GM12875 (cell line): ENCODE measurements around the gene EEF1AKMT1.

Source experiments
- H3K4me3 ChIP-seq: one replicate; pipeline ENCODE4 v1.5.1; 2011; ENCODE audit warnings: low read depth, low read length, control low read depth
- TF ChIP-seq, protein P1 (sequence below): IDR thresholded peaks from 2 replicates; pipeline ENCODE4 v1.5.1; 2011; ENCODE audit warnings: low read depth, mild to moderate bottlenecking, control low read depth, inconsistent platforms, low read length, moderate library complexity, borderline replicate concordance; ENCODE audit not compliant: insufficient read depth

The EEF1AKMT1 gene

DNA sequence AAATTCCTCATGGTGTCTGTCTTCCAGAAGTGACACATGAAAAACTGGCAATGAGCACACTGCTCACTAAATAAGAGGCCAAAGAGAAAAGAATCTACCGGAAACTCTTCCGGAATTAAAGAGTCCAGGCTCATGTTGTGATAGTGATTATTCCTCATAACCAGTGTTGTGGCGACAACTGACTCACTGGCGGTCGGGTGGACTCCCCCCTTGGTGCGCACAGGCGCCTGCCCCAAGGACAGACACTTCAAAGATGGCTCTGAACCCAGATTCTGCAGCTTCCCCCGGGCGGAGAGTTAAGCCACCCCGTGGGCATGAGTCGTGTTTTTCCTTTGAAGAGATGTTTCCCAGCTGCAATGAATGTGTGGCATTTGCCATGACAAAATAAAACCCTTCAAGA lies 60.0 kb downstream of the EEF1AKMT1 start:
- no peak overlapping the region for H3K4me3 ChIP-seq
- TF ChIP-seq, protein P1, sequence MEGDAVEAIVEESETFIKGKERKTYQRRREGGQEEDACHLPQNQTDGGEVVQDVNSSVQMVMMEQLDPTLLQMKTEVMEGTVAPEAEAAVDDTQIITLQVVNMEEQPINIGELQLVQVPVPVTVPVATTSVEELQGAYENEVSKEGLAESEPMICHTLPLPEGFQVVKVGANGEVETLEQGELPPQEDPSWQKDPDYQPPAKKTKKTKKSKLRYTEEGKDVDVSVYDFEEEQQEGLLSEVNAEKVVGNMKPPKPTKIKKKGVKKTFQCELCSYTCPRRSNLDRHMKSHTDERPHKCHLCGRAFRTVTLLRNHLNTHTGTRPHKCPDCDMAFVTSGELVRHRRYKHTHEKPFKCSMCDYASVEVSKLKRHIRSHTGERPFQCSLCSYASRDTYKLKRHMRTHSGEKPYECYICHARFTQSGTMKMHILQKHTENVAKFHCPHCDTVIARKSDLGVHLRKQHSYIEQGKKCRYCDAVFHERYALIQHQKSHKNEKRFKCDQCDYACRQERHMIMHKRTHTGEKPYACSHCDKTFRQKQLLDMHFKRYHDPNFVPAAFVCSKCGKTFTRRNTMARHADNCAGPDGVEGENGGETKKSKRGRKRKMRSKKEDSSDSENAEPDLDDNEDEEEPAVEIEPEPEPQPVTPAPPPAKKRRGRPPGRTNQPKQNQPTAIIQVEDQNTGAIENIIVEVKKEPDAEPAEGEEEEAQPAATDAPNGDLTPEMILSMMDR, result no peak

DNA sequence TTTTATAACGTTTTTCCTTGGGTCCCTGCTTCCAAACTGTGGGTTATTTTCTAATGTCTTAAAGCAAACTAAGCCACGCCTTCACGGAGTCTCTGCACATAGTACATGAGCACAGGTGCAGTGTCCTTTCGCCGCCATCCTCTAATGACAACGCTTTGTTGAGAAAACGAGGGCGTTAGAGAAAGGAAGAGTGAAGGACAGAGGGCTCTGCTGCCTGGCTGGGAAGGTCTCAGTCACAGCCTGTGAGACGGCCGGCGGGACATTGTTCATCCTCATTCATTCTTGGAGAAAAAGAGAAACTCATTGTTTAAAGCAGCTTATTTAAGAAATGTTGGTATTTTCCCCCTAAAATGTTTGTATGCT lies 60.8 kb downstream of the EEF1AKMT1 start:
- TF ChIP-seq, protein P1, result no peak
- H3K4me3 ChIP-seq, result no peak overlapping the region

DNA sequence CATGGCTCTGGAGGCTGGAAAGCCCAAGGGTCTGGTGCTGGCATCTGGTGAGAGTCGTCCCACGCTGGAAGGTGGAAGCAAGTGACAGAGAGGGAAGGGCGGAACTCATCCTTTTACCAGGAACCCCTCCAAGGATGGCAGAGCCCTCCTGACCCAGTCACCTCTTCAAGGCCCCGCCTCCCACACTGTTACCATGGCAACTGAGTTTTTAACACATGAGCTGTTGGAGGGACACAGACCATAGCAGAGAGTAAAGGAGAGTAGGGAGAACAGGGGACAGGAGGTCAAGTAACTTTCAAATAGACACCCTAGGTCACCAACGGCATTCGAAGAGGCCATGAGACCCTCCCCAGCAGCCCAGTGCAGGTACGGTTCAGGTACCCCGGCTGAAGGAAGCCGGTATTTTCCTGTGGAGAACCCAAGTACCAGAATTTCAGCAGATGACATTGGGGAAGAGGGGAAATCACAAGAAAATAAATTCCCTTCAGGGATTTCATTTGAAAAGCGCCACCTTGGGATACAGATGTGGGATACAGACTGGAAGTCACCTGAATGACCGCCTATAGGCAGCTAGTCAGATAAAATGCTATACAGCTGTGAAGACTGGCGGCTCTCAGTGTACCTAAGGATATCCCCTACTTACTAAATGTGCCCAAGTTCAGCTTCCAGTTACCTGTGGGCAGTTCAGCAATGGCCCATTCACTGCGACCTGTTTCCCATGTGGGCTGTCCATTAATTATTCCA lies 62.3 kb downstream of the EEF1AKMT1 start:
- TF ChIP-seq, protein P1, result no peak
- H3K4me3 ChIP-seq, result no peak overlapping the region

DNA sequence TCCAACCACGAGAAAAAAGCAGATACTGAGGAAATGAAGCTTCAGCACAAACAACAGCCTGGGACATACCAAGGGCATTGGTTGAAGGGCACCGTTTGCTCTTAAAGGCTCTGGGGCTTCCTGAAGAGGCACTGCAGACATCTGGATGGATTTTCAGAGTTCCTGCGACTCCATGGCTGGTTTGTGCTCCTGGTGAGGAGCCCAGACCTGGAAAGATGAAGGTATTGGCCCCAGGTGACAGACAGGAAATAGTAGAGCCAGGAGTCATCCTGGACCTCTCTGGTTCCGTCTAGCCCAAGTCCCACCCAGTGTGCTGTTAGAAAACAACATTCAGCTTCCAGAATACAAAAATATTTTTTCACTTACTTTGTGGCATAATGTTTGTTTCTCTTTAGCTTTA lies 64.0 kb downstream of the EEF1AKMT1 start:
- TF ChIP-seq, protein P1, result no peak
- H3K4me3 ChIP-seq, result no peak overlapping the region

DNA sequence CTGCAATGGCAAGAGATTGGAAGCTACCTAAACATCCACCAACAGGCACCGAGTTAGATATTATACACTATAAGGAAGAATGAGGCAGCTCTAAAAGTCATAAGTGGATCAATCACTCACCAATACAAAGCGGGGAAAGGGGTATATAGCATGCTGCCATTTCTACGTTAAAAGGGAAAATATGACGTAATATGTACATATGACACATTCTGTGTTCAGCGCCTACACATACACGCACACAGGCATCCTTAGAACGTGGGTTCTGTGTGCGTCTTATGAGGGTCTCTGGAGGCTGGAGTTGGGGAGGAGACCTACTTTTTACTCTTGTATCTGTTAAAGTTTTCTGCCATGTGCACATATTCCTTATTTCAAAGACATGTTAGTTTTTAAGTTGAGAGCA lies 64.4 kb downstream of the EEF1AKMT1 start:
- no peak overlapping the region for H3K4me3 ChIP-seq
- TF ChIP-seq, protein P1, result no peak

DNA sequence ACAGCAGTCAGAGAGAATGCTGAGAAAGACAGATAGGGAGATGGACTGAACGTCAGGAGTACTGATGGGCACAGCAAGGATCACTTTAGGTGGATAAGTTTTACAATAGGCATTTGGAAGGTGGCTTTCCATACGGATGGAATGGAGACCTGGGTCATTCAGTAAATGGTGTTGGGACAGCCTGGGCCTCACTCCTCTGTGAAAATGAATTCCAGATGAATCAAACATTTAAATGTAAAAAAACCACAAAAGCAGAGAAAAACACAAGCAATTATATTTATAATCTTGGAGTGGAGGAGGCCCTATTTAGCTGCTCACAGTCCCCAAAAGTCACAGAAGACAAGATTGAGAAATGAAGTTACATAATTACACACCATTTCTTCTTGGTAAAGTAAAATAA lies 65.5 kb downstream of the EEF1AKMT1 start:
- no peak overlapping the region for H3K4me3 ChIP-seq
- TF ChIP-seq, protein P1, result no peak

DNA sequence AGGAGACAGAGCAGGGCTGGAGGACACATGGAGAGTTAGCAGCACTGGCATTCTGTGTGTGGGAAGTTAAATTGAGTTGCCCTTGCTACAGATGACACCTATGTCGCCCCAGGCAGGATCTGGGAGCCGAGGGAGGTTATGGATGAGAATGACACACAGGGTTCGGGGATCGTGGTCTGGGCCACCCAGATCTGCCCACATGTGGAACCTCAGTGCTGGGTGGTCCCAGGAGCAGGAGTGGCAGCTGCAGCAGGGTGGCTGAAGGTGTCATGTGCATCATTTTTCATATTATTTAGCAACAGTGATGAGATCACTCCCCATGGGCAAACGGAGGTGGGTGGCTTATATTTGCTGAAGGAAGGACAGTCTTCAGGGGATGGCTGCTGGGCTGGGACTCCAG lies 67.1 kb downstream of the EEF1AKMT1 start:
- H3K4me3 ChIP-seq, result no peak overlapping the region
- TF ChIP-seq, protein P1, result no peak
